HCT116 (cell line): ENCODE results near the gene CLDN2. TPM values are rescaled to one million over a fixed set of nuclear protein-coding genes. Genes with fewer than 3 reads are reported as not detected.

Experiments
- ATAC-seq: fragments of 200-7000 bp; cut with Tn5 transposase; 2 replicates; pipeline ENCODE4 v1.9.1; 2020; ENCODE audit warnings: mild to moderate bottlenecking, moderate library complexity
- BruUV-seq: library from RNA; stranded (reverse); fragments of 400-500 nt; replicated peaks from 2 replicates; lab custom pipeline; 2021; lab: Mats Ljungman, UMichigan
- CTCF ChIA-PET: fragments of 300-600 bp; sonication (Branson Sonifier 250); formaldehyde crosslinking; loops from one replicate; lab custom pipeline; 2021; ENCODE audit warnings: antibody characterized with exemption; lab: Charles Lee
- POLR2A ChIA-PET: fragments of 300-600, 350-600 bp; sonication (Branson Sonifier 250); formaldehyde crosslinking; loops from one replicate; lab custom pipeline; 2021; ENCODE audit warnings: antibody characterized with exemption; lab: Charles Lee
- RAD21 ChIA-PET, 2 experiments: fragments of 300-600 bp; sonication (Branson Sonifier 250); formaldehyde crosslinking; loops; one replicate each; lab custom pipeline; 2023; ENCODE audit warnings: low total read pairs in 2 of 2; ENCODE audit not compliant: uncharacterized antibody in 2 of 2, unreplicated experiment in 2 of 2, low non-redundant PET in 1 of 2; lab: Charles Lee
- DNase-seq: peaks from one replicate; pipeline ENCODE4 v3.0.0-alpha.2; 2010; ENCODE audit warnings: low read depth, low spot score
- H2AFZ ChIP-seq: fragments of 200-600 bp; shearing (Covaris generic), sonication (generic); 2 replicates; pipeline ENCODE4 v1.6.1; 2017; ENCODE audit warnings: low read depth, mixed run types, mixed read lengths, antibody characterized with exemption, low read length; ENCODE audit not compliant: poor library complexity, severe bottlenecking
- H3K27ac ChIP-seq: 2 replicates; pipeline ENCODE4 v1.5.1; 2012; ENCODE audit warnings: low read depth, low read length
- H3K27me3 ChIP-seq: fragments of 200-600 bp; sonication (generic); 2 replicates; pipeline ENCODE4 v1.6.1; 2016; ENCODE audit warnings: mixed run types, low read length, mixed read lengths; ENCODE audit not compliant: insufficient read depth
- H3K36me3 ChIP-seq, 2 experiments: fragments of 200-500 bp in 1 of 2; fragments of 200-600 bp in 1 of 2; sonication (Bioruptor generic) in 1 of 2; sonication (generic) in 1 of 2; 2 replicates each; pipeline versions ENCODE4 v1.5.1 to v1.6.1; 2014 to 2016; ENCODE audit warnings: low read length in 2 of 2, inconsistent platforms in 1 of 2, mixed read lengths in 1 of 2, mixed run types in 1 of 2; ENCODE audit not compliant: insufficient read depth in 2 of 2, control insufficient read depth in 1 of 2
- H3K4me1 ChIP-seq, 2 experiments: fragments of 200-600 bp in 1 of 2; sonication (generic) in 1 of 2; 2 replicates each; pipeline versions ENCODE4 v1.5.1 to v1.6.1; 2012 to 2017; ENCODE audit warnings: low read length in 2 of 2, inconsistent platforms in 1 of 2, mild to moderate bottlenecking in 1 of 2, mixed read lengths in 1 of 2, mixed run types in 1 of 2, moderate library complexity in 1 of 2; ENCODE audit not compliant: insufficient read depth in 2 of 2, control insufficient read depth in 1 of 2
- H3K4me2 ChIP-seq: fragments of 200-600 bp; sonication (generic); 2 replicates; pipeline ENCODE4 v1.6.1; 2017; ENCODE audit warnings: mixed run types, low read length, mixed read lengths
- H3K4me3 ChIP-seq, 2 experiments: fragments of 200-600 bp in 1 of 2; sonication (generic) in 1 of 2; replicated peaks in 1 of 2; 2 replicates each; pipeline ENCODE4 v1.5.1; 2011 to 2016; ENCODE audit warnings: low read length in 2 of 2, control low read depth in 1 of 2, low read depth in 1 of 2, mild to moderate bottlenecking in 1 of 2, mixed read lengths in 1 of 2, mixed run types in 1 of 2
- H3K79me2 ChIP-seq: fragments of 200-600 bp; sonication (generic); 2 replicates; pipeline ENCODE4 v1.6.1; 2017; ENCODE audit warnings: mild to moderate bottlenecking, mixed run types, low read length, moderate library complexity, mixed read lengths; ENCODE audit not compliant: insufficient read depth
- H3K9ac ChIP-seq: fragments of 200-600 bp; sonication (generic); 2 replicates; pipeline ENCODE4 v1.6.1; 2016; ENCODE audit warnings: low read length, mixed read lengths
- H3K9me2 ChIP-seq: fragments of 200-600 bp; sonication (generic), shearing (Covaris generic); 2 replicates; pipeline ENCODE4 v1.6.1; 2017; ENCODE audit warnings: mixed run types, mild to moderate bottlenecking, moderate library complexity; ENCODE audit not compliant: insufficient read depth
- H3K9me3 ChIP-seq, 2 experiments: fragments of 200-500 bp in 1 of 2; fragments of 200-600 bp in 1 of 2; sonication (Bioruptor generic) in 1 of 2; sonication (generic) in 1 of 2; 2 replicates each; pipeline ENCODE4 v1.6.1; 2014 to 2017; ENCODE audit warnings: low read length in 2 of 2, mixed read lengths in 2 of 2, inconsistent platforms in 1 of 2, low read depth in 1 of 2, mild to moderate bottlenecking in 1 of 2, mixed run types in 1 of 2, moderate library complexity in 1 of 2; ENCODE audit not compliant: control insufficient read depth in 1 of 2, insufficient read depth in 1 of 2
- H4K20me1 ChIP-seq: fragments of 200-600 bp; sonication (generic), shearing (Covaris generic); 2 replicates; pipeline ENCODE4 v1.6.1; 2017; ENCODE audit warnings: mixed run types, mild to moderate bottlenecking, moderate library complexity; ENCODE audit not compliant: insufficient read depth
- ELF1 ChIP-seq: IDR thresholded peaks from 2 replicates; pipeline ENCODE4 v1.6.1; 2012; ENCODE audit warnings: low read depth, borderline replicate concordance
- FOSL1 ChIP-seq: IDR thresholded peaks from 2 replicates; pipeline ENCODE4 v1.6.1; 2012; ENCODE audit warnings: low read depth
- SIN3A ChIP-seq: IDR thresholded peaks from 2 replicates; pipeline ENCODE4 v1.6.1; 2012; ENCODE audit warnings: low read depth
- SRF ChIP-seq: IDR thresholded peaks from 2 replicates; pipeline ENCODE4 v1.6.1; 2012; ENCODE audit warnings: low read depth
- TCF7L2 ChIP-seq: IDR thresholded peaks from 2 replicates; pipeline ENCODE4 v1.7.0; 2011; ENCODE audit warnings: borderline replicate concordance, inconsistent platforms; ENCODE audit not compliant: insufficient read depth, insufficient read length; ENCODE audit errors: extremely low read depth
- YY1 ChIP-seq: IDR thresholded peaks from 2 replicates; pipeline ENCODE4 v1.6.1; 2011; ENCODE audit warnings: low read length, low read depth, moderate library complexity, mild to moderate bottlenecking; ENCODE audit not compliant: insufficient replicate concordance; ENCODE audit errors: extremely low read depth
- intact Hi-C: fragments of 100-400 bp; cut with micrococcal nuclease; formaldehyde crosslinking; loops from 2 replicates; pipeline ENCODE4 v1.10.0; 2022
- total RNA-seq: library from RNA; stranded (reverse); gene quantifications from one replicate; pipeline ENCODE4 v1.2.1, GENCODE V29; 2021; ENCODE audit not compliant: unreplicated experiment
- TF ChIP-seq, protein P1 (sequence below): IDR thresholded peaks from 2 replicates; pipeline ENCODE4 v1.6.1; 2012
- TF ChIP-seq, protein P2 (sequence below): IDR thresholded peaks from 2 replicates; pipeline ENCODE4 v1.6.1; 2012; ENCODE audit warnings: low read depth

Gene CLDN2
- total RNA-seq, 1 experiment from 2014 or later, result 0.10 TPM

DNA sequence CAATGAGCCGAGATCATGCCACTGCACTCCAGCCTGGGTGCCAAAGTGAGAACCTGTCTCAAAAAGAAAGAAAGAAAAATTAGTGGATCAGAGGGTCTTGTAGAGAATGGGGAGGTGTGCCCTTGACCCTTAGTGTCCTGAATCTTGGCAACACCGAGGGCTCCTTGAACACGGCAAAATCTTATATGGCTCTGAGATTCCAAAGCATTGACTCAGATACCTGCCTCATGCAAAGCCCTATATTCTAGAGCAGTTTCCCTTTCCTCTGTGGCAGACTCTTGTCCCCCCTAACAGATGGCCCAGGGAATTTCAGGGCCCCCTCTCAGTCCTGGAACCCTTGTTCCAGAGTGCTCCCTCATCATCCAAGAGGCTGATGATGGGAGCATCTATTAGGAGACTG is 6.8 kb downstream of the CLDN2 start:
- CTCF ChIA-PET, result no interaction called here
- peaks cover 19 to 31% of the 10 kb centered on the region in 2 experiments for H3K4me1 ChIP-seq
- intact Hi-C loops, result no loop called here
- peak overlapping the region; percentile 19 for H3K4me2 ChIP-seq
- H3K9ac ChIP-seq, result no peak overlapping the region
- ATAC-seq, result peak; percentile 63; the same call in 1 of the 2 replicates
- DNase-seq, result no peak
- no peaks in the 10 kb centered on the region for H4K20me1 ChIP-seq
- H3K36me3 ChIP-seq, result no peaks in the 10 kb centered on the region
- no peak overlapping the region; the same call in 1 of the 2 replicates for H3K27ac ChIP-seq
- H3K4me3 ChIP-seq, result no peak overlapping the region
- H3K79me2 ChIP-seq, result no peaks in the 10 kb centered on the region
- RAD21 ChIA-PET, result no interaction called here
- TF ChIP-seq ELF1 (no peak), FOSL1 (no peak), SRF (no peak), SIN3A (no peak), YY1 (no peak), TCF7L2 (no peak)
- TF ChIP-seq, protein P1, sequence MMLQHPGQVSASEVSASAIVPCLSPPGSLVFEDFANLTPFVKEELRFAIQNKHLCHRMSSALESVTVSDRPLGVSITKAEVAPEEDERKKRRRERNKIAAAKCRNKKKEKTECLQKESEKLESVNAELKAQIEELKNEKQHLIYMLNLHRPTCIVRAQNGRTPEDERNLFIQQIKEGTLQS, result no peak
- TF ChIP-seq, protein P2, sequence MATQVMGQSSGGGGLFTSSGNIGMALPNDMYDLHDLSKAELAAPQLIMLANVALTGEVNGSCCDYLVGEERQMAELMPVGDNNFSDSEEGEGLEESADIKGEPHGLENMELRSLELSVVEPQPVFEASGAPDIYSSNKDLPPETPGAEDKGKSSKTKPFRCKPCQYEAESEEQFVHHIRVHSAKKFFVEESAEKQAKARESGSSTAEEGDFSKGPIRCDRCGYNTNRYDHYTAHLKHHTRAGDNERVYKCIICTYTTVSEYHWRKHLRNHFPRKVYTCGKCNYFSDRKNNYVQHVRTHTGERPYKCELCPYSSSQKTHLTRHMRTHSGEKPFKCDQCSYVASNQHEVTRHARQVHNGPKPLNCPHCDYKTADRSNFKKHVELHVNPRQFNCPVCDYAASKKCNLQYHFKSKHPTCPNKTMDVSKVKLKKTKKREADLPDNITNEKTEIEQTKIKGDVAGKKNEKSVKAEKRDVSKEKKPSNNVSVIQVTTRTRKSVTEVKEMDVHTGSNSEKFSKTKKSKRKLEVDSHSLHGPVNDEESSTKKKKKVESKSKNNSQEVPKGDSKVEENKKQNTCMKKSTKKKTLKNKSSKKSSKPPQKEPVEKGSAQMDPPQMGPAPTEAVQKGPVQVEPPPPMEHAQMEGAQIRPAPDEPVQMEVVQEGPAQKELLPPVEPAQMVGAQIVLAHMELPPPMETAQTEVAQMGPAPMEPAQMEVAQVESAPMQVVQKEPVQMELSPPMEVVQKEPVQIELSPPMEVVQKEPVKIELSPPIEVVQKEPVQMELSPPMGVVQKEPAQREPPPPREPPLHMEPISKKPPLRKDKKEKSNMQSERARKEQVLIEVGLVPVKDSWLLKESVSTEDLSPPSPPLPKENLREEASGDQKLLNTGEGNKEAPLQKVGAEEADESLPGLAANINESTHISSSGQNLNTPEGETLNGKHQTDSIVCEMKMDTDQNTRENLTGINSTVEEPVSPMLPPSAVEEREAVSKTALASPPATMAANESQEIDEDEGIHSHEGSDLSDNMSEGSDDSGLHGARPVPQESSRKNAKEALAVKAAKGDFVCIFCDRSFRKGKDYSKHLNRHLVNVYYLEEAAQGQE, result no peak
- TF ChIP-seq, all 23 proteins: peak for 0
- BruUV-seq, result no TSS peak
- Histone ChIP-seq H2AFZ (no peak overlapping the region), H3K9me2 (no peaks in the 10 kb centered on the region), H3K27me3 (no peaks in the 10 kb centered on the region), H3K9me3 (no peaks in the 10 kb centered on the region)
- POLR2A ChIA-PET, result no interaction called here
